WTC11 (cell line): ENCODE results near the gene FHIT. TPM values are rescaled to one million over a fixed set of nuclear protein-coding genes. Genes with fewer than 3 reads are reported as not detected.

ENCODE experiments used
- ATAC-seq: fragments of 200-7000 bp; cut with Tn5 transposase; 2 replicates; pipeline ENCODE4 v1.10.0; 2021; ENCODE audit warnings: mild to moderate bottlenecking, moderate library complexity
- CTCF ChIA-PET: fragments of 300-600 bp; sonication (Branson Sonifier 250); formaldehyde crosslinking; loops from one replicate; lab custom pipeline; 2021; ENCODE audit warnings: antibody characterized with exemption; lab: Charles Lee
- POLR2A ChIA-PET: fragments of 350-600 bp; sonication (Branson Sonifier 250); formaldehyde crosslinking; loops from one replicate; lab custom pipeline; 2021; ENCODE audit warnings: antibody characterized with exemption; lab: Charles Lee
- DNase-seq: peaks from one replicate; pipeline ENCODE4 v3.0.0; 2021; ENCODE audit warnings: low spot score
- H3K27ac Mint-ChIP-seq: 2 replicates; pipeline ENCODE4 v1.8.0; 2021; ENCODE audit warnings: mixed read lengths
- H3K27me3 Mint-ChIP-seq: 2 replicates; pipeline ENCODE4 v1.8.0; 2021; ENCODE audit warnings: low read depth, mild to moderate bottlenecking, moderate library complexity, mixed read lengths
- H3K36me3 Mint-ChIP-seq: 2 replicates; pipeline ENCODE4 v1.8.0; 2021; ENCODE audit warnings: mixed read lengths
- H3K4me1 Mint-ChIP-seq: 2 replicates; pipeline ENCODE4 v1.8.0; 2022; ENCODE audit warnings: mixed read lengths
- H3K4me3 Mint-ChIP-seq: 2 replicates; pipeline ENCODE4 v1.8.0; 2021; ENCODE audit warnings: mild to moderate bottlenecking, moderate library complexity, mixed read lengths
- H3K9me3 Mint-ChIP-seq: 2 replicates; pipeline ENCODE4 v1.8.0; 2021; ENCODE audit warnings: mixed read lengths
- CBFB ChIP-seq: sonication (generic); formaldehyde crosslinking; IDR thresholded peaks from 2 replicates; pipeline ENCODE4 v1.8.1; 2022; ENCODE audit warnings: mild to moderate bottlenecking, low read depth, missing genetic modification reagents
- CREM ChIP-seq: sonication (generic); formaldehyde crosslinking; IDR thresholded peaks from 2 replicates; pipeline ENCODE4 v1.8.1; 2022; ENCODE audit warnings: mild to moderate bottlenecking, missing genetic modification reagents, moderate library complexity
- FOXJ3 ChIP-seq: sonication (generic); formaldehyde crosslinking; IDR thresholded peaks from 2 replicates; pipeline ENCODE4 v1.9.0; 2021; ENCODE audit warnings: missing genetic modification reagents, mild to moderate bottlenecking, borderline replicate concordance
- FOXP1 ChIP-seq: sonication (generic); formaldehyde crosslinking; IDR thresholded peaks from 2 replicates; pipeline ENCODE4 v1.8.0; 2022; ENCODE audit warnings: missing genetic modification reagents, mild to moderate bottlenecking, moderate library complexity, borderline replicate concordance
- HMGA2 ChIP-seq: fragments of 250-450 bp; sonication (Bioruptor Pico); IDR thresholded peaks from 2 replicates; pipeline ENCODE4 v1.4.0; 2021; ENCODE audit warnings: mild to moderate bottlenecking, moderate library complexity
- IRF2 ChIP-seq: sonication (generic); formaldehyde crosslinking; IDR thresholded peaks from 2 replicates; pipeline ENCODE4 v1.8.0; 2022; ENCODE audit warnings: low read depth, missing genetic modification reagents, borderline replicate concordance
- JUN ChIP-seq: sonication (generic); formaldehyde crosslinking; IDR thresholded peaks from 2 replicates; pipeline ENCODE4 v1.8.0; 2023; ENCODE audit warnings: mild to moderate bottlenecking, missing genetic modification reagents
- MYBL2 ChIP-seq: sonication (generic); formaldehyde crosslinking; IDR thresholded peaks from 2 replicates; pipeline ENCODE4 v1.8.1; 2023; ENCODE audit warnings: mild to moderate bottlenecking, moderate library complexity, missing genetic modification reagents
- NR2C2 ChIP-seq: sonication (generic); formaldehyde crosslinking; IDR thresholded peaks from 2 replicates; pipeline ENCODE4 v1.8.0; 2022; ENCODE audit warnings: mild to moderate bottlenecking, missing genetic modification reagents
- TCF7 ChIP-seq: sonication (generic); formaldehyde crosslinking; IDR thresholded peaks from 2 replicates; pipeline ENCODE4 v1.8.0; 2022; ENCODE audit warnings: mild to moderate bottlenecking, low read depth, missing genetic modification reagents, moderate library complexity
- TEAD1 ChIP-seq: sonication (generic); formaldehyde crosslinking; IDR thresholded peaks from 2 replicates; pipeline ENCODE4 v1.8.0; 2022; ENCODE audit warnings: mild to moderate bottlenecking, missing genetic modification reagents
- ZBTB21 ChIP-seq: sonication (generic); formaldehyde crosslinking; IDR thresholded peaks from 2 replicates; pipeline ENCODE4 v1.8.1; 2023; ENCODE audit warnings: mild to moderate bottlenecking, missing genetic modification reagents, borderline replicate concordance
- total RNA-seq: library from RNA; stranded (reverse); gene quantifications from 3 replicates; pipeline ENCODE4 v1.2.3, GENCODE V29; 2021
- TF ChIP-seq, protein P1 (sequence below): sonication (generic); formaldehyde crosslinking; IDR thresholded peaks from 2 replicates; pipeline ENCODE4 v1.8.1; 2023; ENCODE audit warnings: mild to moderate bottlenecking, missing genetic modification reagents, borderline replicate concordance
- TF ChIP-seq, protein P2 (sequence below): fragments of 250-450 bp; sonication (Bioruptor Pico); IDR thresholded peaks from 2 replicates; pipeline ENCODE4 v1.9.0; 2021; ENCODE audit warnings: mild to moderate bottlenecking, borderline replicate concordance
- TF ChIP-seq, protein P3 (sequence below): sonication (generic); formaldehyde crosslinking; IDR thresholded peaks from 2 replicates; pipeline ENCODE4 v1.8.0; 2022; ENCODE audit warnings: mild to moderate bottlenecking, missing genetic modification reagents
- TF ChIP-seq, protein P4 (sequence below): sonication (generic); formaldehyde crosslinking; IDR thresholded peaks from 2 replicates; pipeline ENCODE4 v1.8.1; 2023; ENCODE audit warnings: mild to moderate bottlenecking, missing genetic modification reagents
- TF ChIP-seq, protein P5 (sequence below): fragments of 250-450 bp; sonication (Bioruptor Pico); IDR thresholded peaks from 2 replicates; pipeline ENCODE4 v1.9.0; 2021; ENCODE audit warnings: moderate library complexity, mild to moderate bottlenecking, inconsistent platforms, borderline replicate concordance

Gene FHIT
- total RNA-seq, 1 experiment from 2014 or later = 2.6 TPM

DNA sequence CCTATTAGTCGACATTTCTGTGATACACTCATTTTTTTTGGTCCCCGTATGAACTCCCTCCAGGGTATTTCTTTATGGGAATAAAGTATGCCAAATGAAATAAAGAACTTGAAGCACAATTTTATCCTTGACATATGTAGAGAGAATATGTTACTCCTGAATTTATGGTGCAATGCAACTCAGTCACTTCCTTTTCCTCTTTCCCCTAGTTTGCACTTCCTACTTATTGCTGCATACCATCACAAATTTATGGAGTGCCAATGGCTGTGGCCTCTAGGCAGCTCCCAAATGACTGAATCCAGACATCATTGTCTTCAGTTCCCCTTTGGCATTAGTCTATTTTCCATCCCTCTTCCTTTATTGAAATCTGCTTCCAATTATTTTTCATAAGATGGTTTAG, 403.5 kb downstream of the FHIT start (continued):
- TF ChIP-seq, protein P1, sequence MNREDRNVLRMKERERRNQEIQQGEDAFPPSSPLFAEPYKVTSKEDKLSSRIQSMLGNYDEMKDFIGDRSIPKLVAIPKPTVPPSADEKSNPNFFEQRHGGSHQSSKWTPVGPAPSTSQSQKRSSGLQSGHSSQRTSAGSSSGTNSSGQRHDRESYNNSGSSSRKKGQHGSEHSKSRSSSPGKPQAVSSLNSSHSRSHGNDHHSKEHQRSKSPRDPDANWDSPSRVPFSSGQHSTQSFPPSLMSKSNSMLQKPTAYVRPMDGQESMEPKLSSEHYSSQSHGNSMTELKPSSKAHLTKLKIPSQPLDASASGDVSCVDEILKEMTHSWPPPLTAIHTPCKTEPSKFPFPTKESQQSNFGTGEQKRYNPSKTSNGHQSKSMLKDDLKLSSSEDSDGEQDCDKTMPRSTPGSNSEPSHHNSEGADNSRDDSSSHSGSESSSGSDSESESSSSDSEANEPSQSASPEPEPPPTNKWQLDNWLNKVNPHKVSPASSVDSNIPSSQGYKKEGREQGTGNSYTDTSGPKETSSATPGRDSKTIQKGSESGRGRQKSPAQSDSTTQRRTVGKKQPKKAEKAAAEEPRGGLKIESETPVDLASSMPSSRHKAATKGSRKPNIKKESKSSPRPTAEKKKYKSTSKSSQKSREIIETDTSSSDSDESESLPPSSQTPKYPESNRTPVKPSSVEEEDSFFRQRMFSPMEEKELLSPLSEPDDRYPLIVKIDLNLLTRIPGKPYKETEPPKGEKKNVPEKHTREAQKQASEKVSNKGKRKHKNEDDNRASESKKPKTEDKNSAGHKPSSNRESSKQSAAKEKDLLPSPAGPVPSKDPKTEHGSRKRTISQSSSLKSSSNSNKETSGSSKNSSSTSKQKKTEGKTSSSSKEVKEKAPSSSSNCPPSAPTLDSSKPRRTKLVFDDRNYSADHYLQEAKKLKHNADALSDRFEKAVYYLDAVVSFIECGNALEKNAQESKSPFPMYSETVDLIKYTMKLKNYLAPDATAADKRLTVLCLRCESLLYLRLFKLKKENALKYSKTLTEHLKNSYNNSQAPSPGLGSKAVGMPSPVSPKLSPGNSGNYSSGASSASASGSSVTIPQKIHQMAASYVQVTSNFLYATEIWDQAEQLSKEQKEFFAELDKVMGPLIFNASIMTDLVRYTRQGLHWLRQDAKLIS (CRISPR knock-in tag) = no peak
- TF ChIP-seq NR2C2 = no peak

DNA sequence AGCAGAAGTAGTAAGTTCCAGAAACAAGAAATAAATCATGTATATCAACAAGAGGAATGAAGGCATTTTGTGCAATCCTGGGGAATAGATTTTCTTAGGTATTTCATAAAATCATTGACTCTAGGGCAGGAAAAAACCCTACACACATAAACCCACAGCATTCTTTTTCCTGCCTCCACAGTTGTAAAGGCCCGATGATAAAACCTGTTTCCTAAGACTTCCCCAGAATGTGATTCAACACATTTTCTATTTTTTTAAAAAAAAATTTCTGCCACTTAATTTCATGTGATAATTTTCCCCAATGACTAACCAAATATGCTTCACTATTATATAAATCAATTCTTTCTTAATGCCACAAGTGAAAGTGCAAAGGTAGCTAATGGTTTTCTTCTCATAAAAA, 407.0 kb downstream of the FHIT start:
- Mint-ChIP-seq H3K9me3 (no peaks in the 10 kb centered on the region), H3K27ac (no peak overlapping the region), H3K27me3 (no peaks in the 10 kb centered on the region), H3K4me3 (no peak overlapping the region), H3K4me1 (peaks cover 26% of the 10 kb centered on the region), H3K36me3 (no peaks in the 10 kb centered on the region)
- ChIA-PET CTCF (no interaction called here), POLR2A (interaction anchor here (0.5 kb wide), 1 partner anchor 72 kb away, joined by 3 read pairs; no protein-coding TSS in a partner anchor)
- ATAC-seq (no peak), DNase-seq (no peak)
- TF ChIP-seq IRF2 (CRISPR knock-in tag) (no peak), MYBL2 (CRISPR knock-in tag) (no peak), FOXJ3 (CRISPR knock-in tag) (no peak), CBFB (CRISPR knock-in tag) (no peak), TCF7 (CRISPR knock-in tag) (no peak), FOXP1 (CRISPR knock-in tag) (no peak), TEAD1 (no peak), JUN (CRISPR knock-in tag) (no peak), ZBTB21 (CRISPR knock-in tag) (no peak), HMGA2 (CRISPR knock-in tag) (no peak), CREM (CRISPR knock-in tag) (no peak)
- TF ChIP-seq, protein P2, sequence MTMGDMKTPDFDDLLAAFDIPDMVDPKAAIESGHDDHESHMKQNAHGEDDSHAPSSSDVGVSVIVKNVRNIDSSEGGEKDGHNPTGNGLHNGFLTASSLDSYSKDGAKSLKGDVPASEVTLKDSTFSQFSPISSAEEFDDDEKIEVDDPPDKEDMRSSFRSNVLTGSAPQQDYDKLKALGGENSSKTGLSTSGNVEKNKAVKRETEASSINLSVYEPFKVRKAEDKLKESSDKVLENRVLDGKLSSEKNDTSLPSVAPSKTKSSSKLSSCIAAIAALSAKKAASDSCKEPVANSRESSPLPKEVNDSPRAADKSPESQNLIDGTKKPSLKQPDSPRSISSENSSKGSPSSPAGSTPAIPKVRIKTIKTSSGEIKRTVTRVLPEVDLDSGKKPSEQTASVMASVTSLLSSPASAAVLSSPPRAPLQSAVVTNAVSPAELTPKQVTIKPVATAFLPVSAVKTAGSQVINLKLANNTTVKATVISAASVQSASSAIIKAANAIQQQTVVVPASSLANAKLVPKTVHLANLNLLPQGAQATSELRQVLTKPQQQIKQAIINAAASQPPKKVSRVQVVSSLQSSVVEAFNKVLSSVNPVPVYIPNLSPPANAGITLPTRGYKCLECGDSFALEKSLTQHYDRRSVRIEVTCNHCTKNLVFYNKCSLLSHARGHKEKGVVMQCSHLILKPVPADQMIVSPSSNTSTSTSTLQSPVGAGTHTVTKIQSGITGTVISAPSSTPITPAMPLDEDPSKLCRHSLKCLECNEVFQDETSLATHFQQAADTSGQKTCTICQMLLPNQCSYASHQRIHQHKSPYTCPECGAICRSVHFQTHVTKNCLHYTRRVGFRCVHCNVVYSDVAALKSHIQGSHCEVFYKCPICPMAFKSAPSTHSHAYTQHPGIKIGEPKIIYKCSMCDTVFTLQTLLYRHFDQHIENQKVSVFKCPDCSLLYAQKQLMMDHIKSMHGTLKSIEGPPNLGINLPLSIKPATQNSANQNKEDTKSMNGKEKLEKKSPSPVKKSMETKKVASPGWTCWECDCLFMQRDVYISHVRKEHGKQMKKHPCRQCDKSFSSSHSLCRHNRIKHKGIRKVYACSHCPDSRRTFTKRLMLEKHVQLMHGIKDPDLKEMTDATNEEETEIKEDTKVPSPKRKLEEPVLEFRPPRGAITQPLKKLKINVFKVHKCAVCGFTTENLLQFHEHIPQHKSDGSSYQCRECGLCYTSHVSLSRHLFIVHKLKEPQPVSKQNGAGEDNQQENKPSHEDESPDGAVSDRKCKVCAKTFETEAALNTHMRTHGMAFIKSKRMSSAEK (CRISPR knock-in tag) = no peak
- TF ChIP-seq, protein P3, sequence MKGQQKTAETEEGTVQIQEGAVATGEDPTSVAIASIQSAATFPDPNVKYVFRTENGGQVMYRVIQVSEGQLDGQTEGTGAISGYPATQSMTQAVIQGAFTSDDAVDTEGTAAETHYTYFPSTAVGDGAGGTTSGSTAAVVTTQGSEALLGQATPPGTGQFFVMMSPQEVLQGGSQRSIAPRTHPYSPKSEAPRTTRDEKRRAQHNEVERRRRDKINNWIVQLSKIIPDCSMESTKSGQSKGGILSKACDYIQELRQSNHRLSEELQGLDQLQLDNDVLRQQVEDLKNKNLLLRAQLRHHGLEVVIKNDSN (CRISPR knock-in tag) = no peak
- TF ChIP-seq, protein P4, sequence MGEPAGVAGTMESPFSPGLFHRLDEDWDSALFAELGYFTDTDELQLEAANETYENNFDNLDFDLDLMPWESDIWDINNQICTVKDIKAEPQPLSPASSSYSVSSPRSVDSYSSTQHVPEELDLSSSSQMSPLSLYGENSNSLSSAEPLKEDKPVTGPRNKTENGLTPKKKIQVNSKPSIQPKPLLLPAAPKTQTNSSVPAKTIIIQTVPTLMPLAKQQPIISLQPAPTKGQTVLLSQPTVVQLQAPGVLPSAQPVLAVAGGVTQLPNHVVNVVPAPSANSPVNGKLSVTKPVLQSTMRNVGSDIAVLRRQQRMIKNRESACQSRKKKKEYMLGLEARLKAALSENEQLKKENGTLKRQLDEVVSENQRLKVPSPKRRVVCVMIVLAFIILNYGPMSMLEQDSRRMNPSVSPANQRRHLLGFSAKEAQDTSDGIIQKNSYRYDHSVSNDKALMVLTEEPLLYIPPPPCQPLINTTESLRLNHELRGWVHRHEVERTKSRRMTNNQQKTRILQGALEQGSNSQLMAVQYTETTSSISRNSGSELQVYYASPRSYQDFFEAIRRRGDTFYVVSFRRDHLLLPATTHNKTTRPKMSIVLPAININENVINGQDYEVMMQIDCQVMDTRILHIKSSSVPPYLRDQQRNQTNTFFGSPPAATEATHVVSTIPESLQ (CRISPR knock-in tag) = no peak
- TF ChIP-seq, protein P5, sequence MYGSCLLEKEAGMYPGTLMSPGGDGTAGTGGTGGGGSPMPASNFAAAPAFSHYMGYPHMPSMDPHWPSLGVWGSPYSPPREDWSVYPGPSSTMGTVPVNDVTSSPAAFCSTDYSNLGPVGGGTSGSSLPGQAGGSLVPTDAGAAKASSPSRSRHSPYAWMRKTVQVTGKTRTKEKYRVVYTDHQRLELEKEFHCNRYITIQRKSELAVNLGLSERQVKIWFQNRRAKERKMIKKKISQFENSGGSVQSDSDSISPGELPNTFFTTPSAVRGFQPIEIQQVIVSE (CRISPR knock-in tag) = no peak
